HG03571 (cell line): ENCODE measurements around the gene HMGB1.
A peak's percentile ranks its signal among the peaks of the same experiment; 100 is the strongest.

Experiments
- ATAC-seq: cut with Tn5 transposase; IDR thresholded peaks from one replicate; pipeline ENCODE4 v1.9.1; 2021; ENCODE audit not compliant: unreplicated experiment

The HMGB1 gene

DNA sequence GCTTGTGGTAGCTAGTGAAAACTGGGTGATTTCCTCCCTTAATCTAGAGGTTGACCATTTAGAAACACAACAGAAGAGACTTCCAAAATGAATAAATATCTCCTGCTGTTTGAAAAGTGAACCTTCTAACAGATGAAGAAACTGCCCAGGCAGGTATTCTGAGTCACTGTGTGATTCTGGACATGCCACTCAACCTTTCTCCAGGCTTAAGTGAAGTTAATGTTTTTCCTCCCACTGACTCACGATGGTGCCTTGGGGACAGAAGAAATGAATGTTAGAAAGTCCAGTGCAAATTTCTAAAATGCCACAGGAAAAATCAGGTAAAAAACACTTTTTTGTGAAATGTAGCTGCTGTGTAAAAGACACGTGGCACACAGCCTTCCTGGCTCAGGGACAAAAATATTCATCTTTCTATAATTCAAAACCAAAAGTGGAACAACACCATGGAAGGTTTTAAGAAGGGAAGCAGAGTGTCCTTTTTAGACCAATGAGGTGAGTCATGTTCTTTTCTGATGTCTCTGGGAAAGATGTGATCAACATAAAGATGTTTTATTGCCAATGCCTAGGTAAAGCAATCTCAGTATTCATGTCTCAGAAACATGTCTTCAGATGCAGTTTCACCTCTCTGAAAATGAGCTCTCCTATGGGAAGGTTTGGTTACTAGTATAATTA is 34.3 kb downstream of the HMGB1 start:
- peak; percentile 44 for ATAC-seq

GRCh38 chr13:30429721-30430694 is 35.7 kb downstream of the HMGB1 start:
- peak; percentile 64 for ATAC-seq

DNA sequence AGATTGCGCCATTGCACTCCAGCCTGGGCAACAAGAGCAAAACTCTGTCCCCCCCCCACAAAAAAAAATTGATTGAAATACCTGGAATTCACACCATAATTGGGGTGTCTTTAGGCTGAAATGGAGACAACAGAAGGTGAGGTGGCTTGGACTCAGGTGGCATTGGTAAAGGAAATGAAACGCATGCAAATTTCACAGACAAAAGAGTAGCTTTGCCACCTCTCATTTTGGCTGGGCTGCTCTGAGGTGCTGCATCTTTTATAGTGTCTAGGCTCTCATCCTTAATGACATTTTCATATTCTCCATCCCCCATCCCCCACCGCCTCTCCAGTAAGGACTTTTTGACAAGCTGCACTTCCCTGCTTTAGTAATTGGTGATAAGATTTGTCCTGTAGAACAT is 36.5 kb downstream of the HMGB1 start:
- ATAC-seq: no peak

DNA sequence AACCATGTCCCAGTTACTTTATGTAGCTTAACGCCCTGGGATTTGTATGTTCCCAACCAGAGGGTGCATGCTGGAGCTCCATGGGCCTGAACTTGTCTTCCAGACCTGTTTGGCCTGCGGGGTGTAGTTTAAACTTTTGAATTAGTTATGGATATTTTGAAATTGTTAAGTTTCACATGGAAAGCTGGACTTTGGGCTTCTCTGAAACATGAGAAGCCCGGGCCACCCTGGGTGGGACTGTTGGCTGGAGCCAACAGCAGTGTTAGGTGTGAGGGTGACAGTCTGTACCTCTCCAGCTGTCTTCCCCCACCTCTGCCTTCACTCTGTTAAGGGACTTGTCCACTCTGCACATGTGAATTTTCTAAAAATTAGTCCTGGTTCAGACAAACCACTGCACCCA is 41.8 kb downstream of the HMGB1 start:
- no peak for ATAC-seq

DNA sequence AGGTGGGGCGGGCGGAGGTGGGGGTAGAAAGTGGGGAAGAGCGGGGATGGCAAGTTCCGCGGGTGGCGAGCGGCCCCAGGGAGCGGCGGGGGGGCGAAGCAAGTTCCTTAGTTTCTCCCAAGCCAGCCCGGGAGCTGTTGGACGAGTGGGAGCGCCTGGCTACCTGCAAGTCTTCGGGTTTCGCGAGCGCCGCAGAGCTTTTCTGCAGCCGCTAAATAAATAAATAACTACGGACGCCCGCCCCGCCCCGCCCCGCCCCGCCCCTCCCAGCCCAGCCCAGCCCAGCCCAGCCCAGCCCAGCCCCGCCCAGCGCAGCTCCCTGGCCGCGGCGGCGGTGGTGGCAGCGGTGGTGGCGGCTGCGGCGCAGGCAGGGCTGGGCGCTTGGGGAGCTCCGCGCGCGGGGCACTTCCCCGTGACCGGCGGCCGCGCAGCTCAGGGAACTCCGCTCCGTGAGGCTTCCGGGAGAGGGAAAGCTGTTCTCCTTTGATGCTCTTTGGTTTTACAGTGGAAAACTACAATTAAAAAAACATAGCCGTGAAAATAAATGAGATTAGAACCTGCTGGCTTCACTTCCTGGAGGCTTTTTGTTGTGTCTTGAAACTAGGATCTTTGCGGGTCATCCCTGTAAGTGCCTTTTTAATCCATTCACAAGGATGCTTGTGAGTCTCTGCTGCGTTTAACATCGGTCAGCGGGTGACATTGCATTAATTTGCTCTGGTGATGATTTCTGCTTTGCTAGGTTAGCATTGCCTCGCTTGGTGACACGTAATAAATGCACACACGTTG is 43.5 kb downstream of the HMGB1 start, which contains the start of gene UBE2L5:
UBE2L5 (plus strand) TSS at position 440 of the 786 bp plus-strand sequence. CDS start 5,498 bp downstream, outside the sequence.
- peak; percentile 41 for ATAC-seq

- ATAC-seq: no peak
These were observed 44.4 kb downstream of the HMGB1 start for GRCh38 chr13:30421093-30422053.

DNA sequence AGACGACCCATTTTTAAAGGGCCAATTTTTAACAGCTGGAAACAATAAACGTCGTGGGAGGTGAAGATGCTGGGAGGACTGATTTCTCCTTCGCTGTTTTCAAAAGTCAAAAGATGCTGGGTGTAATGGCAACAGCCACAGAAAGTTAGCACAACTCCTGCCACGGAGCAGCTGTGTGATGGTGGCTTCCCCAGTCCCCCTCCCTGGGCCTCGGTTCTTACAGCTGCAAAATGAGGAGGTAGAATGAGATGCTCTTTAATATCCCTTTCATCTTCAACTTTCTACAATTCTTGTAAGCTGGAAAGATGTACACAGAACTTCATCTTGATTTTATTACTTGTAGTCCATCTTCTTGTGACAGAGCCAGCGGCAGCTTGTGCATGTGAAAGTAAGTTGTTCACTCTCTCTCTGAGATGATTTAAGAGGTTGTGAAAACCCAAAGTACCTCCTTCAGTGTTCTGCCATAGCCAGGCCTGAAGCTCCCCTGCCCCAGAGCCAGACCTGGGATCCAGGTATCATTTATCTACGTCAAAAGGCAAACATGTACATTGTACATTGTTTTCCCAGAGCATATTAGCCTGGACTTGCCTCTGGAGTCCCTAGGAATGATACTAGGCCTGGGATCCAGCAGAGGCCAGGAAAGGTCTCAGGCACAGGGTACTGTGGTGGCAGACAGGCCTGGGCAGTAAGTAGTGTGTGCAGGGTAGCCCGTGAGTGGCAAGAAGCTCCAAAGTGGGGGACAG is 46.8 kb downstream of the HMGB1 start:
- no peak for ATAC-seq

DNA sequence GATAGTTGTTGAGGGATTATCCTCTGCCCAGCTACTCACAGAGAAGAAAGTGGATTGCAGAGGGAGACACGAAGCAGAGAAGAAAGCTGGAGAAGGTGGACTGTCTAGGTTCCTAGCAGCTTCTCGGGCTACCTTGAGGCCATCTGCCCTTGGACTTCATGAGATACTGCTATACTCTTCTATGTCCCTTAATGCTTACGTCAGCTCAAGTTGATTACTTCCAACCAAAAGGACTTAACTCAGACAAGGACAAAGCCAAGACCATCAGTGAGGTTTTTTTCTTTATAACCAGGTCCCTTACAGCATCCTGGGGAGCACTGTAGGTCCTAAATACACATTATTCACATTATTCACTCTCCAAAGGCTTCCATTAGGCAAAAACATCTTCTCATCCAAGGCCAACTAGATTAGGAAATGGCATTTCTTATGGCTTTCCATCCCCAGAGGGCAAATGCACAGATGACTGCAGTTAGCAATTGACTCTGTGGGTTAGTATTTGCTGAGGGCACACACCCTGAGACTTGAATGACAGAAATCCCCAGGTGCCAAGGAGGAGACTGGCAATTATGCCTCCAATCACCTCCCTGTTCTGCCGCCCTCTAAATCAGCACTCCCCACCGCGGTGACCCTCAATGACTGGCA is 47.5 kb downstream of the HMGB1 start:
- ATAC-seq: no peak

DNA sequence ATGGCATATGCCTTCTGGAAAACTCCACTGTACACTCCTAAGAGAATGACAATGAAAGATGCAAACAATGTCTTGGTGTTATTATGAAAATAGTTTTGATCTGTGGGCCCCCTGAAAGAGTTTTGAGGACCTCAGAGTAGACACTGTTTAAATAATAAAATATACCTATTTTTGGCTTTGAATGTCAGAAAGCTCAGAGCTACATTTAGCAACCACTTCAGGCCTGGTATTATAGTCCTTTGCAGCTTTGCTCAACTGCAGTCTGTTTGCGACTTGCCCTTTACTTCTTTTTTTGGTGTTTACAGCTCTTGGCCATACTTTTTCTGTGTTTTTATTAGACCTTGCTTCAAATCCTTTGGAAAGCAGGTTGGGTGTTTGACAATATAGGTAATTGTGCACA is 49.3 kb downstream of the HMGB1 start:
- ATAC-seq: no peak

- ATAC-seq: peak; percentile 62
These were observed 50.2 kb downstream of the HMGB1 start for GRCh38 chr13:30415430-30416030.

- no peak for ATAC-seq
These were observed 51.9 kb downstream of the HMGB1 start for GRCh38 chr13:30413842-30414241.

GRCh38 chr13:30412346-30412745 is 53.4 kb downstream of the HMGB1 start:
- no peak for ATAC-seq

DNA sequence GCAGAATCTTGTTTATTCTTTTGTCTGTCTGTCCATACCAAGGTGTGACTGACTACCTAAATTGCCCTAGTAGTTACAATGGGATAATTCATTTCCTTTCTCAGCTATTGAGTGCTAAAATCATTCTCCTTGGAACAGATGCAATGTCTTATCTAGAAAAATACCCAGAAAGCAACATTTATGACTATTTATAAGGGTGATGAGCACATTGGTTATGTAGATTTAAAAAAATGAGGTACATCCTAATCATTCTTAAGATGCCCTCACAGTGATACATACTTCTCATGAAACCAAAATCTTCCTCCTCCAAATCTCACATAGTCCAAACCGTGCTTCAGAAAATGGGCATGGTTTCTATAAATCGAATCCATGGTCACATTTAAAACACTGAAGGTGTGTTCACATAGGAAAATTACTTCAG is 55.0 kb downstream of the HMGB1 start:
- no peak for ATAC-seq

DNA sequence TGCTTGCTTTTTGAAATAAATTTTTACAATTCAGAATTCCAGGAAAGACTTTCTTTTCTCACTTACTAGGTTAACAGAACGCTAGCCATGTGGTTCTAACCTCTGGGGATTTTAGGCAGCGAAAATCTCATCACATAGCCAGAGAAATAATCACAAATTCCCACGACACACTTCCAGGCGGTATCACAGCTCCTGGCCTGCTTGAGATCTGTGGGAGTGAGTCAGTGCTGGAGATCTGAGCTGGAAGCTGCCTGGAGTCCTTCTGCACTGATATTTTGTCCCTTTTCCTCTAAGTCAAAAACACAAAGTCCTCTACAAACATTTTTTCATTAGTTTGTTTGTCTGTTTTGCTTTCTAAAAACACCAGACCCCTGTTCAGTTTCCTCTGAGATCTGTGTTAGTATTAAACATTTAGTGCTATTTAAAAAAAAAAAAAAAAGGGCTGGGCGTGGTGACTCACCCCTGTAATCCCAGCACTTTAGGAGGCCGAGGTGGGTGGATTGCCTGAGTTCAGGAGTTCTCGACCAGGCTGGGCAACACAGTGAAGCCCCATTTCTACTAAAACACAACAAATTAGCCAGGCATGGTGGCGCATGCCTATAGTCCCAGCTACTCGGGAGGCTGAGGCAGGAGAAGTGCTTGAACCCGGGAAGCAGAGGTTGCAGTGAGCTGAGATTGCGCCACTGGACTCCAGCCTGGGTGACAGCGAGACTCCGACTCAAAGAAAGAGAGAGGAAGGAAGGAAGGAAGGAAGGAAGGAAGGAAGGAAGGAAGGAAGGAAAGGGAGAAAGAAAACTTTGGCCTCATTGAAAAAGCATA is 55.6 kb downstream of the HMGB1 start:
- ATAC-seq: no peak

DNA sequence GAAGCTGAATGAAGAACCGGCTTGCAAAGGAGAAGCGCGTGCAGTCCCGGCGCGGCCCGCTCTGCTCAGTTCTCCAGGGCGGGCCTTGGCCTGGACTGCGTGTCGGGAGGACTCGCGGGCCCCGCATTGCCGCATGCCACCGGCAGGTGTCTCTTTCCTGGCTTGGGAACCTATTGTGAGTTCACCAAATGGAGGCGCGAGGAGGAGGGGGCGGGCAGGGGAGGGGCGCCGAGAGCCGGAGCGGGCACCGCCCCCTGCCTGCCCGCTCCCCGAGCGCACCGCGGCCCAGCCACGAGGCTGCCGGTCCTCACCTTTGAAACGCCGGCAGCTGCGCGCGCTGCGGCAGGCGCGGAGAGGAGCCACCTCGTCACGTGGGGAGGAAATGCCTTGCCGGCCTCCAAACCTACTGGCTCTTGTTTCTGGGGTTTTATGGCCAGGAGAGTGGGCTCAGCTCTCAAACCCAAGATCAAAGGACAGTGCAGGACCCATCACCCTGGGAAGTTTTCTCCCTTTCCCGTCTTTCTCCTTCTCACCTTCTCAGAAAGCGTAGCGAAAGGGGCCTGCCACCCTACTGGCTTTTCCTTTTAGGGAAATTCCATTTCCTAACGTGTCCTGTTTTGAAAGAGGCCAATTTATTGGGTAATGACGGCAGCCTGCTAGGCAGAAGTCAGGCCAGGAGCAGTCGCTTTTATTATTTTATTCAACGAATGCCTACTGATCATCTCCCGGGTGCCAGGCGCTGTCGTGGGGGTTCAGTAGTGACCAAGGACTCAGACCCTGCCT is 57.2 kb downstream of the HMGB1 start:
- peak; percentile 86 for ATAC-seq

GRCh38 chr13:30406779-30407416 is 58.8 kb downstream of the HMGB1 start:
- no peak for ATAC-seq
